GM21367 (cell line): ENCODE data around the gene PCNX2.
A peak's percentile ranks its signal among the peaks of the same experiment; 100 is the strongest.

Experiments used
- ATAC-seq: cut with Tn5 transposase; IDR thresholded peaks from one replicate; pipeline ENCODE4 v1.9.1; 2021; ENCODE audit not compliant: unreplicated experiment

PCNX2 gene

GRCh38 chr1:233315718-233316301 is 20.3 kb upstream of the PCNX2 start:
- ATAC-seq = no peak

DNA sequence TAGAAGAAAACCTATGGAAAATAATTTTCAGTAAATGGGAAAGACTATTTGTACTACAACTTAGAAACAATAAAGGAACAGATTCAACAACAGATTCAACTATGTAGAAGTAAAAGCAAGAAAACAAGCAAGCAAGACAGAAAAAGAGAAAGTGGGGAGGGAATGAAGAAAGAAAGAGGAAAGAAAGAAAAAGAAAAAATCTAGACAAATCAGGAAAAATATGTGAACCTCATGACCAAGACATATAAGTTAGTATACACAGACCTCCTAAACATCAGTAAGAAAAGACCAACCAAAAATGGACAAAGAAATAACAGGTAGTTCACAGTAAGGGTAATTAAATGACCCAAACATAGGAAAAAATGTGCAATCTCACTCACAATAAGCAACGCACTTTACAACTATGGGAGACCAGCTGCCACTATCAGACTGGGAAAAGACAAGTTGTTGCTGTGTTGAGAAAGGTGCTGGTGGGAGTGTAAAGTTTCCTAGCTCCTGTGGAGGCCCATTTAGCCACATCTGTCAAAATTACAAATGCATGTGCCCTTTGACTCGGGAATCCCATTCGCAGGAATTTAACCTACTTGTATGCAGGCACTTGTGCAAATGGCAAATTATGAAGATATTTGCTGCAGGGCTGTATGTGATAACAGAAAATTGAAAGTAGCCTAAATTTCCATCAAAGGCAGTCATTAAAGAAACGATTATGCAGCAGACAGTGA is 18.1 kb upstream of the PCNX2 start:
- ATAC-seq = no peak

GRCh38 chr1:233304489-233305102 is 9.1 kb upstream of the PCNX2 start:
- no peak for ATAC-seq

DNA sequence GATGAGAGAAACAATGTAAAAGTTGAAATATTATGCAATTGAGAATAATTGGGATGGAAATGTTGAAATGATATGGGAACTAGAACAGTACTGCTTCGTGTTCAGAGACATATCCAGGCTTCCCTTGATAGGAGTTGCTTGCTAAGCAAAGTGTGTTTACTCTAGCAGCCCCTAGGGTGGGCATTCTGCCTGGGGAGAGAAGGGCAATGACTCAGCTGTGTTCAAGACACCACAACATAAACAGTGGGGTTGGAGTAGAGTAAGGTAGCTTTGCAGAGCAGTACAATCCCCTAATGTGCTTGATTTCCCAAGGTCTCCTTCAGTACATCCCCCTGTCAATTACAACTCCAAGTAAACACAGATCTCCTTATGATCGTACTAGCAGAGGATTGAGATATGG is 4.8 kb upstream of the PCNX2 start:
- ATAC-seq = no peak

DNA sequence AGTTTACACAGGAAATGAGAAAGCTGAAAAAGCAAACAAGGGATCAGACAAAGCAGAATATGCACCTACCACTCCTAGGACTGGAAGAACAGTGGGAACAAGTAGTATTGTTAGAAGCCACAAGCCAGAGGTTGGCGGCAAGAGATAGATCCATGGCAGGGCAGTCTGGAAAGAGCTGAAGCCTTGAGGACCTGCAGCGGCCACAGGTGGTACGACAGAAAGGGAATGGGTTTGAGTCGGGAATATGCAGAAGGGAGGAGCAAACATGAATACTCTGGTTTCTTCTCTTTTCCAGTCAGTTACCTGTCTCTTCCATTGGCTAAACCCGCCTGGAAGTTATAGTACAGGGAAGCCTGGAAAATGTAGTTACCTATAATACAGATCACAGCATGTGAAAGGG is 3.9 kb upstream of the PCNX2 start:
- ATAC-seq = no peak

GRCh38 chr1:233295975-233296322 is 424 bp upstream of the PCNX2 start:
- no peak for ATAC-seq

DNA sequence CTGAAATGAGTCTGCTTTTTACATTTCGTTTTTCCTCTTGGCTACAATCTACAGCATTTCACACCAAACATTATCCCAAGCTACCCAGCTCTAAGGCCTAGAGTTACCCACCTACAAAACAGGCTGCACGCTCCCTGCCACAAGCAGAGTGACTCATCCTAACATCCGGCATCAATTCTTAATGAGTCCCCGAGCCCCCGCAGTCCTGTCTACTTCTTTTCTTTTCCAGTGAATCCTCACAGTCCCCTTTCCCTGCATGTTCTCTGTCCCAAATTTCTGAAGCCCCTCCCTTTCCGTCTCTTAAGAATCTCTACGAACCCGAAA is 650 bp downstream of the PCNX2 start:
- ATAC-seq = no peak

- no peak for ATAC-seq
Observed at GRCh38 chr1:233293556-233294446, 1.7 kb downstream of the PCNX2 start.

DNA sequence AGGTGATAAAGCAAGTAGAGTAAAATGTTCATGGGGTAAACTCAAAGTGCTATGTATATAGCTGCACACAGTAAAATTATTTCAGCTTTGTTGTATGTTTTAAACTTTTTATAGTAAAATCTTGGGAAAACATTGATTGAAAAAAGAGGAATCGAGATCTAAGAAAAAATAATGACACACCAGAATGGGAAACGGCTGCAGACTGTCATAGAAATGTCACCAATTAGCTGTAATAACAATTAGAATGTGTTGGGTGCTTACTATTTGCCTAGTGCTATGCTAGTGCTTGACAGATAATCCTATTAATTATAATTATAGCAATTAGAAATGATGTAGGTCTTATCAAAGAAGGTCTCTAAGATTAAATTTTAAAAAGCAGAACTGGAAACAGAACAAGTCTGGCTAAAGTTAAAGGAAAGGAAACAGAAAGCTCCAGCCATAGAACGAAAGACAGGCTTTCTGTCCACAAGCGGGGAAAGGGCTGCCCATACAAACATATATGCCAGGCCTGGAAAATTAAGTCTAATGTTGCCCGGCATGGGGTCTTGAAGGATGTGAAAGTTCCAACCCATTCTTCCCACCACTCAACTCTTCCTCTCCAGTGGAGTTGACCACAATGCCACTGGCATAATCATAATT is 5.0 kb downstream of the PCNX2 start:
- ATAC-seq = no peak

DNA sequence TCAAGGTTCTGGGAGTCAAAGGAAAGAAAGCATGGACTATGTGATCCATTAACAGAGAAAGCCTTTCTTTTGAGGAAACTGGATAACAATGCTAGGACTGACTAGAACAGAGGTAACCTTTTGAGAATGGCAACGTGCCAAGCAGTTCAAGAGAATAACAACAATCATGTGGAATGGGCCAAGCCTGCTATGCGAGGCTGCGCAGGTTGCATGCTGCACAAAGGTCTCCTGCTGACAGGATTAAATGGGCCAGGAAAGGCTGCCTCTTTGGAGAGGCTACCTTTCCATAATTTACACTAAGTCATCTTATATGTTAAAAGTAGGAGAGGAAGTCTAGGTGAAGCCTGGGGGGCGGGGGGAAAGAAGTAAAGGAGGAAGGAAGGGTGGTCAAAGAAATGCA is 5.8 kb downstream of the PCNX2 start:
- no peak for ATAC-seq

DNA sequence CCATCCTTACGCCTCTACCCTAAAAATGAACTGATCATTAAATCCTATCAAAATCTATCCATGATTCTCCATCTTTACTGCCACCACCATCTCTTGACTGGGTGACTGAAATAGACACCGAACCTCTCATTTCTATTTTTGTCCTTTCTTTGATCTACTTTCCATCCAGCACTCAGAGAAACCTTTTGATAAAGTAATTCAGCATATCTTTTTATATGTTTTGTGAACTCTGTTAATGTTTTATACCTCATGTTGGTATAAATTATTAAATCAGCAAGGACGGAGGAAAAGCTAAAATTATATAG is 13.0 kb downstream of the PCNX2 start:
- no peak for ATAC-seq

- peak; percentile 90 for ATAC-seq
Observed at GRCh38 chr1:233281711-233282581, 13.6 kb downstream of the PCNX2 start.

- no peak for ATAC-seq
Observed at GRCh38 chr1:233279971-233280370, 15.6 kb downstream of the PCNX2 start.

GRCh38 chr1:233278631-233279030 is 16.9 kb downstream of the PCNX2 start:
- no peak for ATAC-seq

- ATAC-seq = no peak
Observed at GRCh38 chr1:233277637-233278606, 17.6 kb downstream of the PCNX2 start.

- no peak for ATAC-seq
Observed at GRCh38 chr1:233269656-233270055, 25.9 kb downstream of the PCNX2 start.

GRCh38 chr1:233268389-233269022 is 27.0 kb downstream of the PCNX2 start:
- no peak for ATAC-seq

- ATAC-seq = no peak
Observed at GRCh38 chr1:233261695-233262094, 33.8 kb downstream of the PCNX2 start.

DNA sequence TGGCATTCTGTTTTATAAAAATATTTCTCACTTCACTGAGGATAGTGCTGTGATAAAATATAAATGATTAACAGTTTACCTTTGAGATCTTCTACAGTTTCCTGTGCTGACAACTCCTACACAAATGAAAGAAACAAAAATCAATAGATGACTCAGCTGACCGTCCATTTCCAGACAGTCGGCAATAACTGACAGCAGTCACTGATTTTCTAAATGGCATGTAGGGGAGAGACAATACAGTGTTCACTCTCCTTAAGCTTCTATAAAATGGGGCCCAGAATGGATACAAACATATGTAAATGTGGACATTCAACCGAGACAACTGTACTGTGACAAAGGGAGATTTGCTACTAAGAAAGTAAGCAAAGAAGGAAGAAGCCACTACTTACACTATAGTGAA is 34.3 kb downstream of the PCNX2 start:
- peak; percentile 90 for ATAC-seq
